ENCODE data around the gene LPCAT2. TPM values are rescaled to one million over a fixed set of nuclear protein-coding genes. Genes with fewer than 3 reads are reported as not detected.

LPCAT2 gene
- total and polyA plus RNA-seq, 2 of the 13 experiments (the other 11 are each of a cell fraction or from before 2014, with no cell fraction given), result 9.9 to 17.6 TPM

DNA sequence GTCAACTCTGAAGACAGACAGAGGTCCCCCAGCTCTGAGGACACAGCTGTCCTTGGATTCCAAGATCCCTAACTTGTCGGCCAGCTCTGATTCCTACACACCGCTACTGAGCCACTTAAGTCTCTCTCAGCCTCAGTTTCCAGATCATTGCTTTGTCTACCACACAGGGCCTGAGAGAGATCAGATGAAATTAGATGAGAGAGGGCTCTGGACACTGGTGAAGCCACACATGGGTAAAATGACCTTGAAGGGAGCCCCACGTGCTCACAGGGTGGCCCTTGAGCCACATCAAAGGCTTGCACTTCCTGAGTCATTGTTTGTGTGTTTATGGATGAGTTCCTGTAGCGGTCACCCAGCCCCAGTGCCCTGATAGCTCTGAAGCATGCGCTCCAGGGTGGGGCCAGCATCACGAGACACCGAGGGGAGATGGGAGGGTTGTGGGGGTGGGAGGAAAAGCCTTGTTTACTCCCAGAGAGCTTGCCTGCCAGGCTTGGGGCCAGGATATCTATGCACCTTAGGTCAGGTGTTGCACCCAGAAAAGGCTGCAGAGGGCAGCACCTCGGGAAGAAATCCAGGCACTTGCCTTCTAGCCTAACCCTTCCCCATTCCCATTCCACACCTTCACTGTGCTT is 114.2 kb downstream of the LPCAT2 start (continued):
- TF ChIP-seq ZNF562 (CRISPR knock-in tag; IDR thresholded peaks at IDR 0.05; ENCODE audit: borderline replicate concordance), result no peak
- no peak; the same call in 1 of the 2 replicates for TF ChIP-seq SAFB2 (CRISPR knock-in tag; IDR thresholded peaks at IDR 0.05; ENCODE audit: borderline replicate concordance, low read depth)
- TF ChIP-seq ZNF792 (CRISPR knock-in tag; IDR thresholded peaks at IDR 0.05), result peak; percentile 94
- no peak for TF ChIP-seq GTF2F1 (IDR thresholded peaks at IDR 0.05; ENCODE audit: low read length)
- peak; percentile 99; the same call in 1 of the 2 replicates for TF ChIP-seq ZNF878 (CRISPR knock-in tag; IDR thresholded peaks at IDR 0.05)
- peak; percentile 80 for TF ChIP-seq ZBTB7B (CRISPR knock-in tag; IDR thresholded peaks at IDR 0.05)
- TF ChIP-seq, protein P1, sequence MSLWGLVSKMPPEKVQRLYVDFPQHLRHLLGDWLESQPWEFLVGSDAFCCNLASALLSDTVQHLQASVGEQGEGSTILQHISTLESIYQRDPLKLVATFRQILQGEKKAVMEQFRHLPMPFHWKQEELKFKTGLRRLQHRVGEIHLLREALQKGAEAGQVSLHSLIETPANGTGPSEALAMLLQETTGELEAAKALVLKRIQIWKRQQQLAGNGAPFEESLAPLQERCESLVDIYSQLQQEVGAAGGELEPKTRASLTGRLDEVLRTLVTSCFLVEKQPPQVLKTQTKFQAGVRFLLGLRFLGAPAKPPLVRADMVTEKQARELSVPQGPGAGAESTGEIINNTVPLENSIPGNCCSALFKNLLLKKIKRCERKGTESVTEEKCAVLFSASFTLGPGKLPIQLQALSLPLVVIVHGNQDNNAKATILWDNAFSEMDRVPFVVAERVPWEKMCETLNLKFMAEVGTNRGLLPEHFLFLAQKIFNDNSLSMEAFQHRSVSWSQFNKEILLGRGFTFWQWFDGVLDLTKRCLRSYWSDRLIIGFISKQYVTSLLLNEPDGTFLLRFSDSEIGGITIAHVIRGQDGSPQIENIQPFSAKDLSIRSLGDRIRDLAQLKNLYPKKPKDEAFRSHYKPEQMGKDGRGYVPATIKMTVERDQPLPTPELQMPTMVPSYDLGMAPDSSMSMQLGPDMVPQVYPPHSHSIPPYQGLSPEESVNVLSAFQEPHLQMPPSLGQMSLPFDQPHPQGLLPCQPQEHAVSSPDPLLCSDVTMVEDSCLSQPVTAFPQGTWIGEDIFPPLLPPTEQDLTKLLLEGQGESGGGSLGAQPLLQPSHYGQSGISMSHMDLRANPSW (CRISPR knock-in tag; IDR thresholded peaks at IDR 0.05; ENCODE audit: borderline replicate concordance), result peak; percentile 98
- TF ChIP-seq ZNF207 (IDR thresholded peaks at IDR 0.05; ENCODE audit: borderline replicate concordance), result no peak; the same call in 1 of the 2 replicates
- TF ChIP-seq, protein P2, sequence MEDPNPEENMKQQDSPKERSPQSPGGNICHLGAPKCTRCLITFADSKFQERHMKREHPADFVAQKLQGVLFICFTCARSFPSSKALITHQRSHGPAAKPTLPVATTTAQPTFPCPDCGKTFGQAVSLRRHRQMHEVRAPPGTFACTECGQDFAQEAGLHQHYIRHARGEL (CRISPR knock-in tag; IDR thresholded peaks at IDR 0.05), result no peak
- TF ChIP-seq WIZ (CRISPR knock-in tag; IDR thresholded peaks at IDR 0.05), result no peak
- TF ChIP-seq, protein P3, sequence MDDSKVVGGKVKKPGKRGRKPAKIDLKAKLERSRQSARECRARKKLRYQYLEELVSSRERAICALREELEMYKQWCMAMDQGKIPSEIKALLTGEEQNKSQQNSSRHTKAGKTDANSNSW (CRISPR knock-in tag; IDR thresholded peaks at IDR 0.05; ENCODE audit: borderline replicate concordance), result peak; percentile 41; the same call in 1 of the 2 replicates
- peak; percentile 99 for TF ChIP-seq TBX2 (CRISPR knock-in tag; IDR thresholded peaks at IDR 0.05; ENCODE audit: borderline replicate concordance)
- TF ChIP-seq ZNF329 (CRISPR knock-in tag; IDR thresholded peaks at IDR 0.05; ENCODE audit: low read depth), result 0 out of 2 replicates have a peak, but pooled peaks have one; percentile 20
- TF ChIP-seq HMG20A (CRISPR knock-in tag; IDR thresholded peaks at IDR 0.05; ENCODE audit: borderline replicate concordance), result peak; percentile 100
- TF ChIP-seq CC2D1A (CRISPR knock-in tag; IDR thresholded peaks at IDR 0.05), result 0 out of 2 replicates have a peak, but pooled peaks have one; percentile 51
- no peak for TF ChIP-seq AKAP8 (CRISPR knock-in tag; IDR thresholded peaks at IDR 0.05)
- peak; percentile 87; the same call in 1 of the 2 replicates for TF ChIP-seq RFXAP (CRISPR knock-in tag; IDR thresholded peaks at IDR 0.05; ENCODE audit: borderline replicate concordance)
- TF ChIP-seq PHF21A (CRISPR knock-in tag; IDR thresholded peaks at IDR 0.05), result peak; percentile 96
- no peak; the same call in 1 of the 2 replicates for TF ChIP-seq ZNF674 (CRISPR knock-in tag; IDR thresholded peaks at IDR 0.05; ENCODE audit: low read depth)
- peak; percentile 99 for TF ChIP-seq FOXA3 (CRISPR knock-in tag; IDR thresholded peaks at IDR 0.05)
- TF ChIP-seq, protein P4, sequence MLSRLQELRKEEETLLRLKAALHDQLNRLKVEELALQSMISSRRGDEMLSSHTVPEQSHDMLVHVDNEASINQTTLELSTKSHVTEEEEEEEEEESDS (CRISPR knock-in tag; IDR thresholded peaks at IDR 0.05; ENCODE audit: borderline replicate concordance), result peak; percentile 61; the same call in 1 of the 2 replicates
- 0 out of 2 replicates have a peak, but pooled peaks have one; percentile 25 for TF ChIP-seq NFYB (CRISPR knock-in tag; IDR thresholded peaks at IDR 0.05)
- TF ChIP-seq PRPF4 (IDR thresholded peaks at IDR 0.05; ENCODE audit: low read depth, low read length, poor library complexity, severe bottlenecking), result no peak
- TF ChIP-seq, protein P5, sequence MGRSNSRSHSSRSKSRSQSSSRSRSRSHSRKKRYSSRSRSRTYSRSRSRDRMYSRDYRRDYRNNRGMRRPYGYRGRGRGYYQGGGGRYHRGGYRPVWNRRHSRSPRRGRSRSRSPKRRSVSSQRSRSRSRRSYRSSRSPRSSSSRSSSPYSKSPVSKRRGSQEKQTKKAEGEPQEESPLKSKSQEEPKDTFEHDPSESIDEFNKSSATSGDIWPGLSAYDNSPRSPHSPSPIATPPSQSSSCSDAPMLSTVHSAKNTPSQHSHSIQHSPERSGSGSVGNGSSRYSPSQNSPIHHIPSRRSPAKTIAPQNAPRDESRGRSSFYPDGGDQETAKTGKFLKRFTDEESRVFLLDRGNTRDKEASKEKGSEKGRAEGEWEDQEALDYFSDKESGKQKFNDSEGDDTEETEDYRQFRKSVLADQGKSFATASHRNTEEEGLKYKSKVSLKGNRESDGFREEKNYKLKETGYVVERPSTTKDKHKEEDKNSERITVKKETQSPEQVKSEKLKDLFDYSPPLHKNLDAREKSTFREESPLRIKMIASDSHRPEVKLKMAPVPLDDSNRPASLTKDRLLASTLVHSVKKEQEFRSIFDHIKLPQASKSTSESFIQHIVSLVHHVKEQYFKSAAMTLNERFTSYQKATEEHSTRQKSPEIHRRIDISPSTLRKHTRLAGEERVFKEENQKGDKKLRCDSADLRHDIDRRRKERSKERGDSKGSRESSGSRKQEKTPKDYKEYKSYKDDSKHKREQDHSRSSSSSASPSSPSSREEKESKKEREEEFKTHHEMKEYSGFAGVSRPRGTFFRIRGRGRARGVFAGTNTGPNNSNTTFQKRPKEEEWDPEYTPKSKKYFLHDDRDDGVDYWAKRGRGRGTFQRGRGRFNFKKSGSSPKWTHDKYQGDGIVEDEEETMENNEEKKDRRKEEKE (IDR thresholded peaks at IDR 0.05), result no peak
- TF ChIP-seq ZNF782 (CRISPR knock-in tag; IDR thresholded peaks at IDR 0.05; ENCODE audit: borderline replicate concordance), result peak; percentile 88; the same call in 1 of the 2 replicates

Measured in HepG2 (cell line).